Naive thymus-derived CD8-positive, alpha-beta T cell (primary cell): ENCODE results near the gene TIAM1. TPM values are rescaled to one million over a fixed set of nuclear protein-coding genes. Genes with fewer than 3 reads are reported as not detected.
A peak's percentile ranks its signal among the peaks of the same experiment; 100 is the strongest.

Experiments
- ATAC-seq, 2 donors: fragments of 150-1000 bp; cut with Tn5 transposase in 1 of 2; sonication (Bioruptor Pico), chemical (Tn5 transposase) in 1 of 2; 1 replicate in 1 of 2; 2 replicates in 1 of 2; pipeline ENCODE4 v1.10.0; 2021; ENCODE audit warnings: mild to moderate bottlenecking in 2 of 2, moderate library complexity in 2 of 2
- POLR2A ChIA-PET: fragments of 350-600 bp; sonication (Branson Sonifier 250); formaldehyde crosslinking; loops from one replicate; lab custom pipeline; 2021; ENCODE audit warnings: antibody characterized with exemption; lab: Charles Lee
- DNase-seq, 10 donors: peaks; one replicate each; pipeline versions ENCODE4 v3.0.0 to v3.0.0-alpha.2; 2020 to 2022
- H3K27ac Mint-ChIP-seq, 10 donors: one replicate each; pipeline ENCODE4 v1.8.0; 2020 to 2022; ENCODE audit warnings: mild to moderate bottlenecking in 10 of 10, mixed read lengths in 10 of 10, moderate library complexity in 4 of 10, inconsistent platforms in 1 of 10
- H3K27me3 Mint-ChIP-seq, 5 donors: one replicate each; pipeline ENCODE4 v1.8.0; 2021 to 2022; ENCODE audit warnings: mixed read lengths in 5 of 5
- H3K36me3 Mint-ChIP-seq, 3 donors: one replicate each; pipeline ENCODE4 v1.8.0; 2020 to 2022; ENCODE audit warnings: mixed read lengths in 3 of 3, mild to moderate bottlenecking in 2 of 3, inconsistent platforms in 1 of 3
- H3K4me1 Mint-ChIP-seq, 4 donors: one replicate each; pipeline ENCODE4 v1.8.0; 2021 to 2022; ENCODE audit warnings: mixed read lengths in 4 of 4
- H3K4me3 Mint-ChIP-seq, 10 donors: one replicate each; pipeline ENCODE4 v1.8.0; 2020 to 2022; ENCODE audit warnings: mild to moderate bottlenecking in 10 of 10, mixed read lengths in 10 of 10, moderate library complexity in 6 of 10, inconsistent platforms in 1 of 10
- H3K9me3 Mint-ChIP-seq, 9 donors: one replicate each; pipeline ENCODE4 v1.8.0; 2020 to 2022; ENCODE audit warnings: mixed read lengths in 9 of 9, mild to moderate bottlenecking in 3 of 9, inconsistent platforms in 1 of 9, moderate library complexity in 1 of 9
- polyA plus RNA-seq, 3 donors: library from polyadenylated mRNA; unstranded; fragments of 300-500 nt; fragmentation: Illumina TruSeq; gene quantifications; one replicate each; pipeline ENCODE4 v1.2.3, GENCODE V29; 2021
- total RNA-seq, 8 experiments: library from RNA in 2 of 8; stranded (reverse) in 2 of 8; gene quantifications; one replicate each; pipeline ENCODE4 v1.2.3 and lab custom pipeline; 2021 to 2026

Gene TIAM1
- total and polyA plus RNA-seq, 5 experiments from 2014 or later: 2.7 to 9.8 (median 4.0) TPM

- peaks cover 12 to 36% (median 22%) of the 10 kb centered on the region in 5 donors for H3K27me3 Mint-ChIP-seq
- H3K4me3 Mint-ChIP-seq: no peak overlapping the region
- DNase-seq (no peak), ATAC-seq (no peak)
- H3K27ac Mint-ChIP-seq: no peak overlapping the region
- peaks cover 0 to 5% (median 0%) of the 10 kb centered on the region in 3 donors for H3K36me3 Mint-ChIP-seq
- peaks cover 21 to 41% (median 30%) of the 10 kb centered on the region in 4 donors for H3K4me1 Mint-ChIP-seq
- H3K9me3 Mint-ChIP-seq: no peaks in the 10 kb centered on the region
- POLR2A ChIA-PET: interaction anchor here (0.6 kb wide), 1 partner anchor 55 kb away, joined by 3 read pairs; no protein-coding TSS in a partner anchor
Measured at GRCh38 chr21:31339721-31340120, 4.3 kb downstream of the TIAM1 start.

- peaks cover 0 to 5% (median 0%) of the 10 kb centered on the region in 3 donors for H3K36me3 Mint-ChIP-seq
- H3K27me3 Mint-ChIP-seq: peaks cover 9 to 28% (median 17%) of the 10 kb centered on the region in 5 donors
- peaks cover 19 to 36% (median 28%) of the 10 kb centered on the region in 4 donors for H3K4me1 Mint-ChIP-seq
- ATAC-seq (no peak), DNase-seq (no peak)
- POLR2A ChIA-PET: no interaction called here
- no peak overlapping the region for H3K4me3 Mint-ChIP-seq
- peak overlapping the region in 1 of 10 donors; percentile 31 for H3K27ac Mint-ChIP-seq
- H3K9me3 Mint-ChIP-seq: no peaks in the 10 kb centered on the region
Measured at GRCh38 chr21:31338908-31339368, 5.1 kb downstream of the TIAM1 start.

GRCh38 chr21:31337996-31338907 is 5.8 kb downstream of the TIAM1 start:
- Mint-ChIP-seq H3K27me3 (peaks cover 8 to 21% (median 14%) of the 10 kb centered on the region in 5 donors), H3K27ac (peak overlapping the region in 1 of 10 donors; percentile 31), H3K9me3 (no peaks in the 10 kb centered on the region), H3K36me3 (peaks cover 0 to 5% (median 0%) of the 10 kb centered on the region in 3 donors), H3K4me3 (no peak overlapping the region), H3K4me1 (peaks cover 16 to 31% (median 25%) of the 10 kb centered on the region in 4 donors)
- POLR2A ChIA-PET: no interaction called here
- ATAC-seq: no peak
- DNase-seq: no peak

- POLR2A ChIA-PET: no interaction called here
- H3K36me3 Mint-ChIP-seq: peaks cover 0 to 5% (median 0%) of the 10 kb centered on the region in 3 donors
- no peak for ATAC-seq
- peak overlapping the region in 1 of 10 donors; percentile 78 for H3K27ac Mint-ChIP-seq
- H3K9me3 Mint-ChIP-seq: no peaks in the 10 kb centered on the region
- peaks cover 13 to 26% (median 20%) of the 10 kb centered on the region in 4 donors for H3K4me1 Mint-ChIP-seq
- peaks cover 1 to 20% (median 6%) of the 10 kb centered on the region in 5 donors for H3K27me3 Mint-ChIP-seq
- no peak for DNase-seq
- no peak overlapping the region for H3K4me3 Mint-ChIP-seq
Measured at GRCh38 chr21:31337086-31337485, 7.0 kb downstream of the TIAM1 start.

- H3K36me3 Mint-ChIP-seq: peaks cover 0 to 5% (median 0%) of the 10 kb centered on the region in 3 donors
- H3K27ac Mint-ChIP-seq: no peak overlapping the region
- H3K27me3 Mint-ChIP-seq: peaks cover 1 to 20% (median 6%) of the 10 kb centered on the region in 5 donors
- no peak overlapping the region for H3K4me3 Mint-ChIP-seq
- DNase-seq: no peak
- ATAC-seq: no peak
- H3K9me3 Mint-ChIP-seq: no peaks in the 10 kb centered on the region
- peaks cover 13 to 26% (median 18%) of the 10 kb centered on the region in 4 donors for H3K4me1 Mint-ChIP-seq
- POLR2A ChIA-PET: no interaction called here
Measured at GRCh38 chr21:31336739-31337040, 7.4 kb downstream of the TIAM1 start.

GRCh38 chr21:31335957-31336738 is 7.9 kb downstream of the TIAM1 start:
- peaks cover 0 to 18% (median 6%) of the 10 kb centered on the region in 5 donors for H3K27me3 Mint-ChIP-seq
- H3K27ac Mint-ChIP-seq: no peak overlapping the region
- no peak overlapping the region for H3K4me3 Mint-ChIP-seq
- DNase-seq: no peak
- no peaks in the 10 kb centered on the region for H3K9me3 Mint-ChIP-seq
- ATAC-seq: no peak
- H3K36me3 Mint-ChIP-seq: peaks cover 0 to 5% (median 0%) of the 10 kb centered on the region in 3 donors
- peaks cover 13 to 26% (median 16%) of the 10 kb centered on the region in 4 donors for H3K4me1 Mint-ChIP-seq
- POLR2A ChIA-PET: no interaction called here

GRCh38 chr21:31334648-31335121 is 9.4 kb downstream of the TIAM1 start:
- DNase-seq: no peak
- Mint-ChIP-seq H3K9me3 (peaks cover 0 to 2% (median 0%) of the 10 kb centered on the region in 9 donors), H3K4me1 (peaks cover 10 to 20% (median 11%) of the 10 kb centered on the region in 4 donors), H3K27me3 (peaks cover 0 to 5% (median 3%) of the 10 kb centered on the region in 5 donors), H3K4me3 (no peak overlapping the region), H3K36me3 (peaks cover 0 to 5% (median 4%) of the 10 kb centered on the region in 3 donors), H3K27ac (no peak overlapping the region)
- no peak for ATAC-seq
- POLR2A ChIA-PET: no interaction called here

GRCh38 chr21:31332525-31332924 is 11.5 kb downstream of the TIAM1 start:
- POLR2A ChIA-PET: interaction anchor here (0.8 kb wide), 1 partner anchor 65 kb away, joined by 3 read pairs; no protein-coding TSS in a partner anchor
- Mint-ChIP-seq H3K4me3 (no peak overlapping the region), H3K9me3 (peaks cover 0 to 2% (median 0%) of the 10 kb centered on the region in 9 donors), H3K36me3 (peaks cover 0 to 4% (median 0%) of the 10 kb centered on the region in 3 donors), H3K27me3 (peaks cover 0 to 5% (median 0%) of the 10 kb centered on the region in 5 donors), H3K4me1 (peaks cover 14 to 26% (median 19%) of the 10 kb centered on the region in 4 donors), H3K27ac (peak overlapping the region in 1 of 10 donors; percentile 41)
- ATAC-seq: no peak
- DNase-seq: no peak

GRCh38 chr21:31331231-31331630 is 12.8 kb downstream of the TIAM1 start:
- Mint-ChIP-seq H3K4me1 (peaks cover 18 to 36% (median 26%) of the 10 kb centered on the region in 4 donors), H3K27me3 (no peaks in the 10 kb centered on the region), H3K4me3 (no peak overlapping the region), H3K27ac (no peak overlapping the region), H3K36me3 (peaks cover 0 to 4% (median 0%) of the 10 kb centered on the region in 3 donors), H3K9me3 (peaks cover 0 to 2% (median 0%) of the 10 kb centered on the region in 9 donors)
- POLR2A ChIA-PET: no interaction called here
- no peak for ATAC-seq
- DNase-seq: no peak

- POLR2A ChIA-PET: no interaction called here
- H3K27ac Mint-ChIP-seq: no peak overlapping the region
- ATAC-seq: no peak
- H3K4me3 Mint-ChIP-seq: no peak overlapping the region
- H3K9me3 Mint-ChIP-seq: peaks cover 0 to 2% (median 0%) of the 10 kb centered on the region in 9 donors
- H3K4me1 Mint-ChIP-seq: peaks cover 19 to 43% (median 32%) of the 10 kb centered on the region in 4 donors
- peaks cover 0 to 4% (median 0%) of the 10 kb centered on the region in 3 donors for H3K36me3 Mint-ChIP-seq
- no peaks in the 10 kb centered on the region for H3K27me3 Mint-ChIP-seq
- no peak for DNase-seq
Measured at GRCh38 chr21:31330144-31330483, 13.9 kb downstream of the TIAM1 start.

- peaks cover 0 to 4% (median 0%) of the 10 kb centered on the region in 3 donors for H3K36me3 Mint-ChIP-seq
- no peak for DNase-seq
- no peak overlapping the region for H3K4me3 Mint-ChIP-seq
- ATAC-seq: no peak
- H3K27ac Mint-ChIP-seq: no peak overlapping the region
- H3K9me3 Mint-ChIP-seq: peaks cover 0 to 2% (median 0%) of the 10 kb centered on the region in 9 donors
- POLR2A ChIA-PET: no interaction called here
- no peaks in the 10 kb centered on the region for H3K27me3 Mint-ChIP-seq
- H3K4me1 Mint-ChIP-seq: peaks cover 19 to 42% (median 32%) of the 10 kb centered on the region in 4 donors
Measured at GRCh38 chr21:31329456-31330143, 14.5 kb downstream of the TIAM1 start.
